Mesodermal cell (in vitro differentiated cells): ENCODE measurements around the gene LRRC14B.

Source experiments
- H3K27ac ChIP-seq: 2 replicates; pipeline ENCODE4 v1.7.0; 2013; ENCODE audit warnings: mild to moderate bottlenecking, low read depth, low read length, moderate library complexity; ENCODE audit not compliant: severe bottlenecking
- H3K36me3 ChIP-seq: 2 replicates; pipeline ENCODE4 v1.7.1; 2013; ENCODE audit warnings: mild to moderate bottlenecking, low read length, moderate library complexity; ENCODE audit not compliant: control insufficient read depth, insufficient read depth
- H3K4me1 ChIP-seq: one replicate; pipeline ENCODE4 v1.7.1; 2013; ENCODE audit warnings: mild to moderate bottlenecking, low read length; ENCODE audit not compliant: insufficient read depth, control insufficient read depth, poor library complexity, severe bottlenecking
- H3K4me3 ChIP-seq: 2 replicates; pipeline ENCODE4 v1.7.0; 2013; ENCODE audit warnings: low read length, control low read depth, mild to moderate bottlenecking; ENCODE audit not compliant: insufficient read depth, poor library complexity, severe bottlenecking; ENCODE audit errors: extremely low read depth
- H3K9me3 ChIP-seq: 2 replicates; pipeline ENCODE4 v1.7.1; 2013; ENCODE audit warnings: mild to moderate bottlenecking, low read length, moderate library complexity; ENCODE audit not compliant: control insufficient read depth
- WGBS, 2 experiments: methylation state at CpG; one replicate each; pipeline ENCODE4 v1.1.5; 2013; ENCODE audit warnings: missing lambda C conversion rate in 2 of 2; ENCODE audit not compliant: insufficient coverage in 2 of 2; 5-methylcytosine and 5-hydroxymethylcytosine counted together

The LRRC14B gene

GRCh38 chr5:176296-176823, 14.9 kb upstream of the LRRC14B start:
- no peak overlapping the region for H3K27ac ChIP-seq
- H3K4me3 ChIP-seq = no peak overlapping the region
- no peaks in the 10 kb centered on the region for H3K9me3 ChIP-seq
- H3K4me1 ChIP-seq = peaks cover 5% of the 10 kb centered on the region
- H3K36me3 ChIP-seq = no peaks in the 10 kb centered on the region
- WGBS, 2 experiments = 80 to 88% methylated on average over 11 of the region's 11 CpGs

DNA sequence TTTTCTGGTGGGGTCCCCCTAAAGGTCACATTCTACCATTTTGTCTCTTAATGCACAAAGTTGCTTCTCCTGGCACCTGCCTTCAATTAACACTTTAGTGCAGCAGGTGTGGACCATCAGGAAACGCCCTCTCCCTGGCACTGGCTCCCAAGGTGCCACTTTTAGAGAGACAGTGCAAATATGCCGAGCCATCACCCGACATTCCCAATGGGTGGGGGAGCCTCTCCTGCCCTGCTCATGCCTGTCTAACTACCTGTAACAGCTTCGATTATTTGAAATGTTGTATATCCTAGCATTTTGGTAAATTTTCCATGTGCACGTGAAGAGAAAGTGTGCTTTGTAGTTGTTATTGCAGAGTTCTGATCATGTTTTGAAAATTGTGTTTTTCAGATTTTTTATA, 13.2 kb upstream of the LRRC14B start:
- 87 to 92% methylated on average over 5 of the region's 5 CpGs for whole genome bisulfite sequencing, 2 experiments
- no peaks in the 10 kb centered on the region for H3K36me3 ChIP-seq
- no peak overlapping the region for H3K27ac ChIP-seq
- no peak overlapping the region for H3K4me3 ChIP-seq
- H3K9me3 ChIP-seq = no peaks in the 10 kb centered on the region
- peaks cover 5% of the 10 kb centered on the region for H3K4me1 ChIP-seq

- WGBS, 2 experiments = 90% methylated on average over 9 of the region's 9 CpGs
- Histone ChIP-seq H3K36me3 (no peaks in the 10 kb centered on the region), H3K9me3 (no peaks in the 10 kb centered on the region), H3K4me3 (no peak overlapping the region), H3K27ac (no peak overlapping the region), H3K4me1 (peaks cover 5% of the 10 kb centered on the region)
These were observed 11.9 kb upstream of the LRRC14B start for GRCh38 chr5:179401-179800.

DNA sequence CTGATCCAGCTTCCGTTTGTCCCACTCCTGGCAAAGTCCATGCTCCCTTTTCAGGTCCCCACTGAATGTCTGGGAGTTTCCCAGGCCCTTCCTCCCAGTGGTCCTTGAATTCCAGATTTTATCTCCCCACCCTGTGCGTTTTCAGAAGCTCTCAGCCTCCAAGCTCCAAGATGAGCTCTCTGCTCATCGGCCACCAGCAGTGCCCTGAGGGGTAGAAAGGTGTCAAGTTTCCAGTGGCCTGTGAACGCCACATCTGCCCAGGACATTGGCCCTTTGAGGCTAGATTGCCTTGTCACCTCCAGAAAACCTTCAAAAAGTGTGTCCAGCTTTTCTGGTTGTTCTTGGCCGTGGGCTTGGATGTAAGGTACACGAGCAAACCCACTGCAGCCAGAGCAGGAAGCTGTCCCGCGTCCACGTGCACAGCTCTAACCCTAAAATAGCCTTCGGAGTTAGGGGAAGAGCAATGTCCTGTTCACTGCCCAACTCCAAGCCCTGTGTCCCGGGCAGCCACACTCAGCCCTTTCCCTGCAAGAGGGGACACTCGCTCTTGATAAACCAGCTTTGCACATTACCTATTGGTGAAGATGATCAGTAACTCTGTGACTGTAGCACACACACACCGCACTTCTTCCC, 10.9 kb upstream of the LRRC14B start:
- Histone ChIP-seq H3K9me3 (no peaks in the 10 kb centered on the region), H3K36me3 (no peaks in the 10 kb centered on the region), H3K4me3 (no peak overlapping the region), H3K27ac (peak overlapping the region; percentile 23), H3K4me1 (peaks cover 5% of the 10 kb centered on the region)
- WGBS, 2 experiments = 82 to 85% methylated on average over 12 to 13 of the region's 13 CpGs

DNA sequence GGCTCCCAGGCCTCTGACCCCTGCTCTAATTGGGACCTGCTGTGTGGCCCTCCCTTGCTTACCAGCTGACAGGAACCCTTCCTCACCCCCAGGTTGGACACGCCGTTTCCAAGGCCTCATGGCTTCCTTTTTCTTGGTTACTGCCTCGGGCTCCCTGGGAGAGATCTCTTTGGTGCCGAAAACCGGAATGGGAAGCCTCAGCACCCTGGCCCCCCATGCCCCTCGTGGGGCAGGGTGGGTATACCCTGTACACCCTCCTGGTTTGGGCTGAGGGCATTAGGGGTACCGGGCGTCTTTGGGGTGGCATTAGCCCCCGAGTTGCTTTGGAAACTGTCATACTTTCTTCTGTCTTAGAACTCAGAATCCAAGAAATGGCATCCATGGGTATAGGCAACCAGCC, 10.1 kb upstream of the LRRC14B start:
- H3K4me3 ChIP-seq = no peak overlapping the region
- no peaks in the 10 kb centered on the region for H3K9me3 ChIP-seq
- peaks cover 3% of the 10 kb centered on the region for H3K4me1 ChIP-seq
- no peak overlapping the region for H3K27ac ChIP-seq
- H3K36me3 ChIP-seq = no peaks in the 10 kb centered on the region
- 87% methylated on average over 7 to 9 of the region's 9 CpGs for WGBS, 2 experiments

DNA sequence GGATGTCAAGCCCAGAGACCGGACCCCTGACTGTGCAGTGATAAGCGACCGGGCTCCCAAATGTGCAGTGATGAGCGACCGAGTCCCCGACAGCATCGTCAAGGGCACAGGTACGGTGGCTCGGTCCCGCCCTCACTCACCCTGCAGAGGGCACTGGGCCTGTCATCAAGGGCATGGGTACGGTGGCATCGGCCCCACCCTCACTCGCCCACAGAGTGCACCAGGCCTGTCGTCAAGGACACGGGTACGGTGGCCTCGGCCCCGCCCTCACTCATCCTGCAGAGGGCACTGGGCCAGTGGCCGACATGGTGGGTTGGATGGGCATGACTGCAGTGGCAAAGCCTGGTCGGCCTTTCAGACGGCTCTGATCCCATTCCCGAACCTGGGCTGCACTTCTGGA, 9.7 kb upstream of the LRRC14B start:
- Histone ChIP-seq H3K36me3 (no peaks in the 10 kb centered on the region), H3K9me3 (no peaks in the 10 kb centered on the region), H3K27ac (no peak overlapping the region), H3K4me1 (no peaks in the 10 kb centered on the region), H3K4me3 (no peak overlapping the region)
- WGBS, 2 experiments = 92% methylated on average over 21 to 22 of the region's 22 CpGs

DNA sequence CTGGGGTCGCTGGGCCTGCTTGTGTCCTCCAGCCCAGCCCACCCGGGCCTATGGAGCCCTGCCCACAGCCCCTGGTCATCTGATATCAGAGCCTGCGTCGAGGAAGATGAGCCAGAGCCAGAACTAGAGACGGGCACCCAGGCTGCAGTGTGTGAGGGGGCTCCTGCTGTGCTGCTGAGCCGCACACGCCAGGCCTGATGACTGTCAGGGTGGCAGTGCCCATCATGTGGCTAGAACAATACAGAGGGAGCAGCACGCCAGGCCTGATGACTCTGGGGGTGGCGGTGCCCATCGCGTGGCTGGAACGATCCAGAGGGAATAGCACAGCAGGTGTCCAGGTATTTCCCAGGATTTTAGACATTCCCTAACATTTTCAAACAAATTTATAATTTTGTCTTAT, 9.2 kb upstream of the LRRC14B start:
- H3K36me3 ChIP-seq = no peaks in the 10 kb centered on the region
- H3K4me3 ChIP-seq = no peak overlapping the region
- WGBS, 2 experiments = 91 to 96% methylated on average over 10 to 12 of the region's 12 CpGs
- no peaks in the 10 kb centered on the region for H3K4me1 ChIP-seq
- no peaks in the 10 kb centered on the region for H3K9me3 ChIP-seq
- no peak overlapping the region for H3K27ac ChIP-seq

DNA sequence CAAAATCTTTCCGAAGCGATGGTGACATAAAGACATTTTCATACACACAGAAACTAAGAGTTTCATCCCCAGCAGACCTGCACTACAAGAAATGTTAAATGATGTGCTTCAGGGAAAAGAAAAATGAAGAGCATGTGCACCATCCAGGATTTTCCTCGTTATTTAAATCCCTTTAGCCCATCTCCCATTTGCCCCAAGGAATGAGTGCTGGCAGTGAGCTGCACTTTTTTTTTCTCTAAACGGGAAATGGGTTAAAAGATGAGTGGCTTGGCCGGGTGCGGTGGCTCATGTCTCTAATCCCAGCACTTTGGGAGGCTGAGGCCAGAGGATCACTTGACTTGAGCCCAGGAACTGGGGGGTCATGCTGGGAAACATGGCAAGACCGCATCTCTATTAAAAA, 6.8 kb upstream of the LRRC14B start:
- 100% methylated on average over 1 to 3 of the region's 7 CpGs for WGBS, 2 experiments
- Histone ChIP-seq H3K27ac (no peak overlapping the region), H3K4me3 (no peak overlapping the region), H3K9me3 (no peaks in the 10 kb centered on the region), H3K4me1 (no peaks in the 10 kb centered on the region), H3K36me3 (no peaks in the 10 kb centered on the region)

GRCh38 chr5:185095-186070, 5.9 kb upstream of the LRRC14B start:
- Histone ChIP-seq H3K4me1 (no peaks in the 10 kb centered on the region), H3K4me3 (no peak overlapping the region), H3K9me3 (no peaks in the 10 kb centered on the region), H3K36me3 (no peaks in the 10 kb centered on the region), H3K27ac (no peak overlapping the region)
- WGBS, 2 experiments = 91 to 93% methylated on average over 21 of the region's 21 CpGs

DNA sequence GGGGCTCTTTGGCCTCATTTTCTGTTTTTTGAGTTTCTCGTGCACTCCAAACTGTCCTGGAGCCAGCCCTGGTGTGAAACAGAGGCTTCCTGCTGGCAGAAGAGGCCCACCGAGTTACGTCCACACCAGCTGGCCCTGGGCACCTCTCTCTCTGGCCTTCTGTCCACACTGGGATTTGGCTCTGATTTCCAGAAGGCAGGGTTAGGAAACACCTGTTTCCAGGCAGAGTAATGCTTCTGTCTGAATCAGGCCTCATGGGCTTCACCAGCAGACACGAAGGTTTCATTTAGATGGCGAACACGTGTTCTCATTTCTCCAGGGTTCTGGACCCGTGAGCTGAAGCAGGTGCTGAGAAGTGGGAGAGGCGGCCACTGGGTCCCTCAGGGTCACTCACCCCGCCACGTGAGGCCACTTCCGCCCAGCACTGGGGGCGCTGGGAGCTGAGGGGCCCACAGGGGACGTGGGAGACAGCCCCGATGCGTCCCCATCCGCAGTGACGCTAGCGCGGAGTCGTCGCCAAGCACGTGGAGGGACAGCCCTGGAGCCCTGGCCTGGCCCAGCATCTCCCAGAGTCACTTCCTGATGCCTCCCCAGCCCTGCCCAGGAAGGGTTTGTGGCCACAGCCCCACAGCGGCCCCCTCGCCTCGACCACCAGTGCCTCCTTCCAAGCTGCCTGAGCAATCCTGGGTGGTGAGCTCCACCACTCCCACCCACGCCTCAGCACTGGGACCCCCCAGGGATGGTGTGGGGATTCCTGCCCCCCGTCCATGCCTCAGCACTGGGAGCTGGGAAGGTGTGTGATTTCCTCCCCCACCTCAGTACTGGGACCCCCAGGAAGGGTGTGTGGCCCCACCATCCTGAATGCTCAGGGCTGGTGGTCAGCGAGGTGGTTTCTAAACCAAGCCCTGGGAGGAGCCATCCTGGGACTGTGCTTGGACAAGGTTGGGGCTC, 4.9 kb upstream of the LRRC14B start:
- H3K4me1 ChIP-seq = no peaks in the 10 kb centered on the region
- H3K36me3 ChIP-seq = no peaks in the 10 kb centered on the region
- no peak overlapping the region for H3K4me3 ChIP-seq
- no peaks in the 10 kb centered on the region for H3K9me3 ChIP-seq
- H3K27ac ChIP-seq = no peak overlapping the region
- WGBS, 2 experiments = 94% methylated on average over 16 to 25 of the region's 28 CpGs
